Medulla oblongata (tissue), 1 donor: ENCODE results near the gene PDCL3.

ENCODE experiments used
- DNase-seq: peaks from one replicate; pipeline ENCODE4 v3.0.0-alpha.2; 2015; ENCODE audit errors: extremely low spot score

Gene PDCL3

GRCh38 chr2:100611079-100612029 lies 48.6 kb downstream of the PDCL3 start:
- no peak for DNase-seq

GRCh38 chr2:100612388-100613000 lies 49.7 kb downstream of the PDCL3 start:
- DNase-seq: no peak

- no peak for DNase-seq
Observed at GRCh38 chr2:100613719-100614118, 50.9 kb downstream of the PDCL3 start.

GRCh38 chr2:100614455-100615000 lies 51.7 kb downstream of the PDCL3 start:
- DNase-seq: no peak

GRCh38 chr2:100615471-100615870 lies 52.7 kb downstream of the PDCL3 start:
- no peak for DNase-seq

GRCh38 chr2:100615886-100616285 lies 53.1 kb downstream of the PDCL3 start:
- DNase-seq: no peak

GRCh38 chr2:100616841-100617390 lies 54.1 kb downstream of the PDCL3 start:
- no peak for DNase-seq

GRCh38 chr2:100619951-100620350 lies 57.2 kb downstream of the PDCL3 start:
- no peak for DNase-seq

GRCh38 chr2:100620481-100620880 lies 57.7 kb downstream of the PDCL3 start:
- no peak for DNase-seq

GRCh38 chr2:100621371-100621951 lies 58.7 kb downstream of the PDCL3 start:
- DNase-seq: no peak

- DNase-seq: no peak
Observed at GRCh38 chr2:100623033-100623715, 60.4 kb downstream of the PDCL3 start.

GRCh38 chr2:100623930-100624329 lies 61.1 kb downstream of the PDCL3 start:
- DNase-seq: no peak

GRCh38 chr2:100624536-100624935 lies 61.7 kb downstream of the PDCL3 start:
- no peak for DNase-seq

- DNase-seq: no peak
Observed at GRCh38 chr2:100625717-100626116, 62.9 kb downstream of the PDCL3 start.
